RWPE2 (cell line): Measurements from ENCODE around the gene INPP5A.

Experiments used
- ATAC-seq: fragments of 200-7000 bp; cut with Tn5 transposase; 3 replicates; pipeline ENCODE4 v1.9.1; 2021; ENCODE audit warnings: low read depth
- DNase-seq: peaks from one replicate; pipeline ENCODE4 v3.0.0-alpha.2; 2020; ENCODE audit warnings: low spot score
- H3K27ac ChIP-seq: fragments of 450-650 bp; 2 replicates; pipeline ENCODE4 v1.5.1; 2017; ENCODE audit warnings: mild to moderate bottlenecking; ENCODE audit not compliant: poor library complexity, severe bottlenecking
- H3K27me3 ChIP-seq: fragments of 250-450 bp; sonication (Bioruptor Pico); 2 replicates; pipeline ENCODE4 v1.5.1; 2021; ENCODE audit warnings: mild to moderate bottlenecking, moderate library complexity; ENCODE audit not compliant: insufficient read depth, poor library complexity, severe bottlenecking
- H3K36me3 ChIP-seq: fragments of 250-450 bp; sonication (Bioruptor Pico); 2 replicates; pipeline ENCODE4 v1.5.1; 2020; ENCODE audit warnings: low read depth, mild to moderate bottlenecking, moderate library complexity
- H3K4me1 ChIP-seq: fragments of 250-450 bp; sonication (Bioruptor Pico); 2 replicates; pipeline ENCODE4 v1.5.1; 2021; ENCODE audit warnings: mild to moderate bottlenecking, moderate library complexity; ENCODE audit not compliant: insufficient read depth, poor library complexity, severe bottlenecking
- H3K4me3 ChIP-seq: fragments of 250-450 bp; sonication (Bioruptor Pico); 2 replicates; pipeline ENCODE4 v1.5.1; 2021; ENCODE audit warnings: mild to moderate bottlenecking, moderate library complexity; ENCODE audit not compliant: severe bottlenecking
- H3K9me3 ChIP-seq: fragments of 250-450 bp; sonication (Bioruptor Pico); 2 replicates; pipeline ENCODE4 v1.5.1; 2021; ENCODE audit warnings: mild to moderate bottlenecking, moderate library complexity; ENCODE audit not compliant: severe bottlenecking
- CTCF ChIP-seq: fragments of 450-650 bp; IDR thresholded peaks from one replicate; pipeline ENCODE4 v1.5.1; 2017; ENCODE audit warnings: mild to moderate bottlenecking, moderate library complexity; ENCODE audit not compliant: poor library complexity, severe bottlenecking

The INPP5A gene

GRCh38 chr10:132543916-132544743 lies 6.5 kb downstream of the INPP5A start:
- Histone ChIP-seq H3K4me3 (no peak overlapping the region), H3K36me3 (no peaks in the 10 kb centered on the region), H3K9me3 (no peaks in the 10 kb centered on the region), H3K4me1 (no peaks in the 10 kb centered on the region), H3K27me3 (no peaks in the 10 kb centered on the region), H3K27ac (no peak overlapping the region)
- DNase-seq: no peak
- ATAC-seq: no peak
- no peak for TF ChIP-seq CTCF

GRCh38 chr10:132544744-132545658 lies 7.4 kb downstream of the INPP5A start:
- Histone ChIP-seq H3K9me3 (no peaks in the 10 kb centered on the region), H3K4me3 (no peak overlapping the region), H3K36me3 (no peaks in the 10 kb centered on the region), H3K27me3 (no peaks in the 10 kb centered on the region), H3K4me1 (no peaks in the 10 kb centered on the region), H3K27ac (no peak overlapping the region)
- no peak for DNase-seq
- no peak for TF ChIP-seq CTCF
- no peak for ATAC-seq

GRCh38 chr10:132545659-132546367 lies 8.2 kb downstream of the INPP5A start:
- Histone ChIP-seq H3K4me3 (no peak overlapping the region), H3K27me3 (no peaks in the 10 kb centered on the region), H3K27ac (no peak overlapping the region), H3K9me3 (no peaks in the 10 kb centered on the region), H3K4me1 (no peaks in the 10 kb centered on the region), H3K36me3 (no peaks in the 10 kb centered on the region)
- no peak for DNase-seq
- no peak for ATAC-seq
- no peak for TF ChIP-seq CTCF

- ATAC-seq (0 out of 3 replicates have a peak, but pooled peaks have one; percentile 11), DNase-seq (no peak)
- H3K27me3 ChIP-seq: no peaks in the 10 kb centered on the region
- no peaks in the 10 kb centered on the region for H3K9me3 ChIP-seq
- no peak overlapping the region for H3K27ac ChIP-seq
- no peak overlapping the region for H3K4me3 ChIP-seq
- H3K4me1 ChIP-seq: no peaks in the 10 kb centered on the region
- H3K36me3 ChIP-seq: no peaks in the 10 kb centered on the region
- no peak for TF ChIP-seq CTCF
Observed at GRCh38 chr10:132546567-132547420, 9.2 kb downstream of the INPP5A start.
